CD4-positive, alpha-beta T cell treated with Interleukin-12 subunit alpha and Interleukin-12 subunit beta, for 1 hour (primary cell): ENCODE results near the gene PCBP3.

Source experiments
- DNase-seq: peaks from one replicate; pipeline ENCODE4 v3.0.0-alpha.2; 2020

PCBP3 gene

GRCh38 chr21:45899317-45900033, 255.9 kb downstream of the PCBP3 start:
- DNase-seq = no peak

GRCh38 chr21:45900034-45900868, 256.7 kb downstream of the PCBP3 start:
- no peak for DNase-seq

- no peak for DNase-seq
Measured at GRCh38 chr21:45901061-45901690, 257.7 kb downstream of the PCBP3 start.

- DNase-seq = no peak
Measured at GRCh38 chr21:45902292-45902995, 258.9 kb downstream of the PCBP3 start.

- DNase-seq = no peak
Measured at GRCh38 chr21:45905196-45905595, 261.7 kb downstream of the PCBP3 start.

GRCh38 chr21:45906196-45906805, 262.8 kb downstream of the PCBP3 start:
- DNase-seq = no peak

- no peak for DNase-seq
Measured at GRCh38 chr21:45906859-45907258, 263.3 kb downstream of the PCBP3 start.

GRCh38 chr21:45908536-45909237, 265.2 kb downstream of the PCBP3 start:
- no peak for DNase-seq

- DNase-seq = no peak
Measured at GRCh38 chr21:45909238-45909988, 265.9 kb downstream of the PCBP3 start.

GRCh38 chr21:45910155-45910547, 266.6 kb downstream of the PCBP3 start:
- no peak for DNase-seq

- no peak for DNase-seq
Measured at GRCh38 chr21:45910548-45911221, 267.2 kb downstream of the PCBP3 start.

- no peak for DNase-seq
Measured at GRCh38 chr21:45911806-45912325, 268.3 kb downstream of the PCBP3 start.

GRCh38 chr21:45912611-45913417, 269.3 kb downstream of the PCBP3 start:
- DNase-seq = no peak

GRCh38 chr21:45913418-45913765, 269.9 kb downstream of the PCBP3 start:
- DNase-seq = no peak

- no peak for DNase-seq
Measured at GRCh38 chr21:45913886-45914285, 270.4 kb downstream of the PCBP3 start.

GRCh38 chr21:45914321-45914845, 270.9 kb downstream of the PCBP3 start:
- DNase-seq = no peak

GRCh38 chr21:45916011-45916840, 272.7 kb downstream of the PCBP3 start:
- DNase-seq = no peak

GRCh38 chr21:45917241-45917640, 273.7 kb downstream of the PCBP3 start:
- no peak for DNase-seq
